IMR-90 (cell line): ENCODE results near the gene EXT2. TPM values are rescaled to one million over a fixed set of nuclear protein-coding genes. Genes with fewer than 3 reads are reported as not detected.

Source experiments
- ATAC-seq: fragments of 200-7000 bp; cut with Tn5 transposase; 2 replicates; pipeline ENCODE4 v1.9.1; 2020; ENCODE audit warnings: low read depth, mild to moderate bottlenecking, moderate library complexity
- BruUV-seq: library from RNA; stranded (reverse); fragments of 400-500 nt; replicated peaks from 2 replicates; lab custom pipeline; 2021; lab: Mats Ljungman, UMichigan
- CTCF ChIA-PET: fragments of 300-600 bp; formaldehyde crosslinking; extraction: SDS; loops from one replicate; lab custom pipeline; 2021; ENCODE audit warnings: antibody characterized with exemption; lab: Yijun Ruan, JAX
- POLR2A ChIA-PET: fragments of 300-600 bp; sonication (Branson Sonifier 250); formaldehyde crosslinking; loops from one replicate; lab custom pipeline; 2022; ENCODE audit warnings: antibody characterized with exemption; ENCODE audit not compliant: unreplicated experiment; lab: Charles Lee
- DNase-seq: peaks from one replicate; pipeline ENCODE4 v3.0.0; 2013
- H2AFZ ChIP-seq: replicated peaks from 2 replicates; pipeline ENCODE3; 2013; ENCODE audit warnings: low read length, mild to moderate bottlenecking; ENCODE audit not compliant: poor library complexity
- H2AK5ac ChIP-seq: 2 replicates; pipeline ENCODE4 v1.6.1; 2013; ENCODE audit warnings: low read depth, low read length, inconsistent platforms
- H2AK9ac ChIP-seq: replicated peaks from 2 replicates; pipeline ENCODE3; 2013; ENCODE audit warnings: mild to moderate bottlenecking, low read depth, low read length, moderate library complexity; ENCODE audit not compliant: poor library complexity
- H2BK120ac ChIP-seq: 2 replicates; pipeline ENCODE4 v1.6.1; 2013; ENCODE audit warnings: low read depth, low read length, inconsistent platforms
- H2BK15ac ChIP-seq: 3 replicates; pipeline ENCODE4 v1.6.1; 2013; ENCODE audit warnings: low read depth, low read length, inconsistent platforms
- H2BK20ac ChIP-seq: 2 replicates; pipeline ENCODE4 v1.6.1; 2013; ENCODE audit warnings: low read depth, mild to moderate bottlenecking, inconsistent platforms, low read length, moderate library complexity
- H2BK5ac ChIP-seq: 2 replicates; pipeline ENCODE4 v1.6.1; 2013; ENCODE audit warnings: mild to moderate bottlenecking, low read depth, low read length, inconsistent platforms; ENCODE audit not compliant: poor library complexity, severe bottlenecking
- H3K14ac ChIP-seq: replicated peaks from 2 replicates; pipeline ENCODE4 v1.6.1; 2013; ENCODE audit warnings: low read depth, low read length, inconsistent platforms
- H3K18ac ChIP-seq: 2 replicates; pipeline ENCODE4 v1.6.1; 2013; ENCODE audit warnings: low read depth, low read length, control low read depth
- H3K23ac ChIP-seq: 2 replicates; pipeline ENCODE4 v1.6.1; 2013; ENCODE audit warnings: low read depth, low read length, inconsistent platforms
- H3K27ac ChIP-seq: 2 replicates; pipeline ENCODE4 v1.5.1; 2013; ENCODE audit warnings: mild to moderate bottlenecking, control low read depth, low read length; ENCODE audit not compliant: insufficient read depth
- H3K27me3 ChIP-seq: 2 replicates; pipeline ENCODE4 v1.6.1; 2013; ENCODE audit warnings: low read length; ENCODE audit not compliant: control insufficient read depth, insufficient read depth
- H3K36me3 ChIP-seq: 2 replicates; pipeline ENCODE4 v1.6.1; 2013; ENCODE audit warnings: low read length, mixed read lengths; ENCODE audit not compliant: control insufficient read depth, insufficient read depth
- H3K4ac ChIP-seq: 2 replicates; pipeline ENCODE4 v1.6.1; 2013; ENCODE audit warnings: low read depth, low read length, inconsistent platforms
- H3K4me1 ChIP-seq: 2 replicates; pipeline ENCODE4 v1.6.1; 2013; ENCODE audit warnings: low read length, mixed read lengths; ENCODE audit not compliant: control insufficient read depth, insufficient read depth
- H3K4me2 ChIP-seq: 2 replicates; pipeline ENCODE4 v1.6.1; 2013; ENCODE audit warnings: low read depth, mild to moderate bottlenecking, control low read depth, low read length, moderate library complexity
- H3K4me3 ChIP-seq: 2 replicates; pipeline ENCODE4 v1.5.1; 2013; ENCODE audit warnings: low read depth, mild to moderate bottlenecking, control low read depth, low read length, moderate library complexity; ENCODE audit not compliant: insufficient read depth
- H3K56ac ChIP-seq: 2 replicates; pipeline ENCODE4 v1.6.1; 2013; ENCODE audit warnings: low read length, inconsistent platforms; ENCODE audit not compliant: insufficient read depth; ENCODE audit errors: extremely low read depth
- H3K79me1 ChIP-seq, 2 experiments: 2 replicates each; pipeline ENCODE4 v1.6.1; 2013; ENCODE audit warnings: low read length in 2 of 2, inconsistent platforms in 1 of 2, low read depth in 1 of 2
- H3K9ac ChIP-seq: 2 replicates; pipeline ENCODE4 v1.6.1; 2013; ENCODE audit warnings: low read depth, low read length, control low read depth
- H3K9me1 ChIP-seq: 2 replicates; pipeline ENCODE4 v1.6.1; 2013; ENCODE audit warnings: low read length, inconsistent platforms; ENCODE audit not compliant: insufficient read depth
- H3K9me3 ChIP-seq: 2 replicates; pipeline ENCODE4 v1.6.1; 2013; ENCODE audit warnings: low read length; ENCODE audit not compliant: control insufficient read depth, insufficient read depth
- H4K20me1 ChIP-seq: 2 replicates; pipeline ENCODE4 v1.6.1; 2013; ENCODE audit warnings: low read length, inconsistent platforms; ENCODE audit not compliant: insufficient read depth
- H4K5ac ChIP-seq: 2 replicates; pipeline ENCODE4 v1.6.1; 2013; ENCODE audit warnings: mild to moderate bottlenecking, low read depth, low read length, control low read depth
- H4K8ac ChIP-seq, 2 experiments: 2 replicates each; pipeline ENCODE4 v1.6.1; 2013; ENCODE audit warnings: low read depth in 2 of 2, low read length in 2 of 2, control low read depth in 1 of 2, inconsistent platforms in 1 of 2
- H4K91ac ChIP-seq: 2 replicates; pipeline ENCODE4 v1.6.1; 2013; ENCODE audit warnings: low read depth, low read length, inconsistent platforms; ENCODE audit not compliant: insufficient read depth
- BHLHE40 ChIP-seq: fragments of 150-350 bp; IDR thresholded peaks from 2 replicates; pipeline ENCODE4 v1.6.1; 2016; ENCODE audit warnings: mild to moderate bottlenecking, low read depth, low read length
- CEBPB ChIP-seq: IDR thresholded peaks from 2 replicates; pipeline ENCODE4 v1.6.1; 2012; ENCODE audit warnings: low read depth, low read length, improper control_type of control experiment
- CHD1 ChIP-seq: IDR thresholded peaks from 2 replicates; pipeline ENCODE4 v1.6.1; 2012; ENCODE audit warnings: low read depth, low read length, improper control_type of control experiment
- CTCF ChIP-seq: conservative IDR thresholded peaks from 2 replicates; pipeline ENCODE4 v1.5.1; 2012; ENCODE audit warnings: mild to moderate bottlenecking, low read depth, low read length, improper control_type of control experiment
- MAFK ChIP-seq: IDR thresholded peaks from 2 replicates; pipeline ENCODE4 v1.6.1; 2012; ENCODE audit warnings: low read depth, low read length, improper control_type of control experiment
- MAZ ChIP-seq: IDR thresholded peaks from 2 replicates; pipeline ENCODE4 v1.6.1; 2012; ENCODE audit warnings: low read depth, mild to moderate bottlenecking, low read length, improper control_type of control experiment, moderate library complexity, borderline replicate concordance
- MXI1 ChIP-seq: IDR thresholded peaks from 2 replicates; pipeline ENCODE4 v1.6.1; 2012; ENCODE audit warnings: low read depth, mild to moderate bottlenecking, low read length, moderate library complexity, borderline replicate concordance
- NFE2L2 ChIP-seq: fragments of 150-350 bp; IDR thresholded peaks from 2 replicates; pipeline ENCODE4 v1.6.1; 2016; ENCODE audit warnings: low read depth, mild to moderate bottlenecking, low read length
- POLR2A ChIP-seq: IDR thresholded peaks from 2 replicates; pipeline ENCODE4 v1.6.1; 2012; ENCODE audit warnings: mild to moderate bottlenecking, low read depth, low read length
- RAD21 ChIP-seq: IDR thresholded peaks from 2 replicates; pipeline ENCODE4 v1.6.1; 2012; ENCODE audit warnings: low read length, improper control_type of control experiment
- RFX5 ChIP-seq: IDR thresholded peaks from 2 replicates; pipeline ENCODE4 v1.8.0; 2012; ENCODE audit warnings: low read depth, mild to moderate bottlenecking, low read length, moderate library complexity
- SMC3 ChIP-seq: fragments of 150-350 bp; IDR thresholded peaks from 2 replicates; pipeline ENCODE4 v1.6.1; 2016; ENCODE audit warnings: low read depth, mild to moderate bottlenecking, antibody characterized with exemption, low read length, moderate library complexity
- USF2 ChIP-seq: fragments of 150-350 bp; IDR thresholded peaks from 2 replicates; pipeline ENCODE4 v1.6.1; 2017; ENCODE audit warnings: mild to moderate bottlenecking, antibody characterized with exemption, low read length, low read depth
- WGBS, 2 experiments: methylation state at CpG; one replicate each; pipeline versions ENCODE4 v1.1.5 to v1.1.7; 2013; ENCODE audit warnings: missing lambda C conversion rate in 2 of 2; ENCODE audit not compliant: insufficient read length in 1 of 2; ENCODE audit errors: extremely low coverage in 2 of 2; 5-methylcytosine and 5-hydroxymethylcytosine counted together
- dilution Hi-C: fragments of 300-500 bp; cut with HindIII; formaldehyde crosslinking; loops from one replicate; pipeline ENCODE4 v1.14.3; 2018; ENCODE audit warnings: low sequenced_read_pairs; ENCODE audit not compliant: unreplicated experiment
- in situ Hi-C: fragments of 300-500 bp; cut with MboI; formaldehyde crosslinking; loops from 3 replicates; pipeline ENCODE4 v1.14.3; 2019; ENCODE audit warnings: low sequenced_read_pairs, inconsistent platforms, mixed read lengths
- intact Hi-C: fragments of 100-400 bp; cut with micrococcal nuclease; formaldehyde crosslinking; loops from 2 replicates; pipeline ENCODE4 v1.10.0; 2022
- polyA plus RNA-seq, 3 experiments: library from polyadenylated mRNA; depleted of rRNA; stranded (reverse); fragments of >200 nt; gene quantifications; 2 replicates each; pipeline ENCODE4 v1.2.3, GENCODE V29; 2012; ENCODE audit warnings: low replicate concordance in 1 of 3
- total RNA-seq: library from RNA; depleted of rRNA; stranded (reverse); fragments of >200 nt; gene quantifications from 2 replicates; pipeline ENCODE4 v1.2.3, GENCODE V29; 2012

Gene EXT2
- total and polyA plus RNA-seq, 2 of the 4 experiments (the other 2 are of a cell fraction): 75.0 to 85.3 TPM

- CTCF ChIA-PET: interaction anchor here (0.5 to 1.7 kb wide), 4 partner anchors 10 to 502 kb away, joined by 3 to 7 read pairs (median 4); no protein-coding TSS in a partner anchor
- in situ Hi-C loops: loop anchor here (25.0 kb wide), 1 partner anchor 802 kb away; no protein-coding TSS in a partner anchor
- H2BK5ac ChIP-seq: no peak overlapping the region
These were observed 14.8 kb downstream of the EXT2 start for GRCh38 chr11:44110231-44110679.

More at GRCh38 chr11:44110231-44110679, 14.8 kb downstream of the EXT2 start:
- POLR2A ChIA-PET: no interaction called here
- peak; percentile 86 for ATAC-seq
- no peaks in the 10 kb centered on the region for H3K4me1 ChIP-seq
- no peak overlapping the region for H2BK15ac ChIP-seq
- no peak overlapping the region for H2AK5ac ChIP-seq
- no peak overlapping the region for H2BK20ac ChIP-seq
- no peak overlapping the region for H2AFZ ChIP-seq
- H3K9me1 ChIP-seq: peaks cover 10% of the 10 kb centered on the region
- H3K27me3 ChIP-seq: no peaks in the 10 kb centered on the region
- no peak overlapping the region for H3K9ac ChIP-seq
- H3K4ac ChIP-seq: no peak overlapping the region
- no peaks in the 10 kb centered on the region for H3K9me3 ChIP-seq
- peak; percentile 40 for DNase-seq
- H3K27ac ChIP-seq: no peak overlapping the region
- TF ChIP-seq CTCF: peak; percentile 75
- TF ChIP-seq BHLHE40: no peak
- no peak for TF ChIP-seq NFE2L2
- TF ChIP-seq RFX5: no peak
- TF ChIP-seq RAD21: peak; percentile 79
- no peak for TF ChIP-seq CHD1
- TF ChIP-seq USF2: no peak
- TF ChIP-seq POLR2A: no peak
- TF ChIP-seq MAFK: no peak
- peak; percentile 55 for TF ChIP-seq SMC3
- TF ChIP-seq MXI1: no peak
- TF ChIP-seq MAZ: no peak
- no peak for TF ChIP-seq CEBPB
- peaks cover 3 to 24% of the 10 kb centered on the region in 2 experiments; a peak in 3 of 4 replicates for H3K79me1 ChIP-seq
- BruUV-seq: no TSS peak
- H3K36me3 ChIP-seq: peaks cover 23% of the 10 kb centered on the region
- H3K4me2 ChIP-seq: no peak overlapping the region
- H4K8ac ChIP-seq: no peak overlapping the region
- dilution Hi-C loops (no loop called here), intact Hi-C loops (loop anchor here (1.0 kb wide), 1 partner anchor 428 kb away; no protein-coding TSS in a partner anchor)
- no peak overlapping the region for H3K56ac ChIP-seq
- H3K23ac ChIP-seq: no peak overlapping the region
- 0% methylated on average over 2 of the region's 4 CpGs; no CpG with 5 or more reads in 1 of the 2 experiments for WGBS, 2 experiments
- no peak overlapping the region for H2AK9ac ChIP-seq
- no peak overlapping the region for H3K18ac ChIP-seq
- no peak overlapping the region for H3K4me3 ChIP-seq
- peaks cover 22% of the 10 kb centered on the region for H4K20me1 ChIP-seq
- no peak overlapping the region for H4K5ac ChIP-seq
- H3K14ac ChIP-seq: no peak overlapping the region
- H2BK120ac ChIP-seq: no peak overlapping the region
- no peak overlapping the region for H4K91ac ChIP-seq
